ENCODE measurements around the gene SUGCT. TPM values are rescaled to one million over a fixed set of nuclear protein-coding genes. Genes with fewer than 3 reads are reported as not detected.

Gene SUGCT
- total and polyA plus RNA-seq, 10 donors, result 1.4 to 13.6 (median 2.5) TPM

DNA sequence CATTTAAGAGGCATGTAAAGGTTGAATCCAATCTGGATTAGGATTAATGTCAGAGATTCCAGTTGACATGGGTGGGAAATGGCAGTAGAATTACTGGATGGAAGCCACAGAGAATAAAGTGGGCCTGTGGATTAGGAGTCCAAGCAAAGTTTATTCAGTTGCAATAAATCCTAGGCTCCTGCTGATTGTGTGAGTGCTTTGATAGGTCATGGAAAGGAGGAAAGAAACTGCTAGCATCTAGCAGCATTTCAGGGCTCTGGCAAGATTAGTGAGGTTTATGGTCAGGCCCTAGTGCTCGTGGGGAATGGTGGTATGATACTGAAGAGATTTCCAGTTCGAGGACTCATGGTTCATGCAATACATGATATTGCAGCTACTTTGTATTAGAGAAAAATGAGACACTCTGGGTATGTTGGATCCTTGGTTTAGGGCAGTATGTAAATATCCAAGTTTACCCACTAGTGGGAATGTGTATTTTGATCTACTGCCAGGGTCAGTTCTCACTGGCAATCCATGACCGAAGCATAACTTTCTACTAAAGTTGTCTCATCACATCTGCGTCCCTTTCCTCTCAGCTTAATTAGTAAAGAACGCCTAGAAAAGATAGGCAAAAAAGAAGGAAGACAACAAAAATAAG lies 235.0 kb downstream of the SUGCT start:
- Histone ChIP-seq H3K27me3 (replicated peaks in 1 of 7) (no peaks in the 10 kb centered on the region), H3K36me3 (no peaks in the 10 kb centered on the region), H3K4me3 (no peak overlapping the region), H3K9me3 (peaks cover 0 to 6% (median 0%) of the 10 kb centered on the region in 8 donors), H3K4me1 (no peaks in the 10 kb centered on the region), H3K27ac (no peak overlapping the region)
- 73 to 88% (median 84%) methylated on average over 5 of the region's 5 CpGs for WGBS, 5 donors
- TF ChIP-seq CTCF (IDR thresholded peaks at IDR 0.05 in 8 of 11, conservative IDR thresholded peaks at IDR 0.05 in 3 of 11), result no peak
- no peak for TF ChIP-seq POLR2AphosphoS5 (IDR thresholded peaks at IDR 0.05)
- no peak for TF ChIP-seq POLR2A (IDR thresholded peaks at IDR 0.05)
- no peak for DNase-seq
- intact Hi-C loops (cut with DNase I; ENCODE audit: low total_unique reads), result no loop called here

- Histone ChIP-seq H3K27ac (no peak overlapping the region), H3K27me3 (replicated peaks in 1 of 7) (no peaks in the 10 kb centered on the region), H3K4me3 (no peak overlapping the region), H3K4me1 (no peaks in the 10 kb centered on the region), H3K9me3 (peaks cover 0 to 6% (median 0%) of the 10 kb centered on the region in 8 donors), H3K36me3 (no peaks in the 10 kb centered on the region)
- WGBS, 5 donors, result 82 to 94% (median 93%) methylated on average over 4 of the region's 4 CpGs
- no peak for DNase-seq
- intact Hi-C loops (cut with DNase I; ENCODE audit: low total_unique reads), result no loop called here
- TF ChIP-seq CTCF (IDR thresholded peaks at IDR 0.05 in 8 of 11, conservative IDR thresholded peaks at IDR 0.05 in 3 of 11), result no peak
Observed at GRCh38 chr7:40371806-40372440, 237.1 kb downstream of the SUGCT start.

- no peak overlapping the region for H3K4me3 ChIP-seq
- intact Hi-C loops (cut with DNase I; ENCODE audit: low total_unique reads), result no loop called here
- no peak for TF ChIP-seq POLR2AphosphoS5 (IDR thresholded peaks at IDR 0.05)
- TF ChIP-seq CTCF (IDR thresholded peaks at IDR 0.05 in 8 of 11, conservative IDR thresholded peaks at IDR 0.05 in 3 of 11), result no peak
- no peak for TF ChIP-seq POLR2A (IDR thresholded peaks at IDR 0.05)
- peaks cover 0 to 15% (median 7%) of the 10 kb centered on the region in 8 donors for H3K9me3 ChIP-seq
- no peak overlapping the region for H3K27ac ChIP-seq
- no peaks in the 10 kb centered on the region for H3K27me3 ChIP-seq (replicated peaks in 1 of 7)
- no peak for DNase-seq
- 65 to 96% (median 86%) methylated on average over 2 of the region's 2 CpGs for WGBS, 5 donors
- H3K36me3 ChIP-seq, result no peaks in the 10 kb centered on the region
- no peaks in the 10 kb centered on the region for H3K4me1 ChIP-seq
Observed at GRCh38 chr7:40374575-40374974, 239.8 kb downstream of the SUGCT start.

DNA sequence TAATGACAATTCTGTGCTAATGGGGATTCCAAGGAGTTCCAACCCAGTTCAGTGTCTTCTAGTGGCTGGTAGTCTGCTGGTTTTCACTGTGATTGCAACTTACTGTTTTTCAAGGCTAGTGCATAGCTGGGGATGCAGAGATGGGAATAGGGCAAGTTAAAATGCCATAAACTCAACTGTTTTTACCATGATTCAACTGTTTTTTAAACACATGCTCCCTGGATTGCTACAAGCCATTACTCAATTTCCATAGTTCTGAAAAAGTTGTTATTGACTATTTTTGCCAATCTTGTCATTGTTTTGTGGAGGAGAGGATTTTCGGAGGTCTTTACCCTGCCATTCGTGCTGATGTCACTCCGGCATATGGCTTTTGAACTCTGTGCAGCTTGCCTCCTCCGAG lies 245.3 kb downstream of the SUGCT start:
- 85 to 98% (median 93%) methylated on average over 4 of the region's 4 CpGs for WGBS, 5 donors
- TF ChIP-seq CTCF (IDR thresholded peaks at IDR 0.05 in 8 of 11, conservative IDR thresholded peaks at IDR 0.05 in 3 of 11) (no peak), POLR2A (IDR thresholded peaks at IDR 0.05) (no peak), POLR2AphosphoS5 (IDR thresholded peaks at IDR 0.05) (no peak)
- Histone ChIP-seq H3K4me1 (no peaks in the 10 kb centered on the region), H3K9me3 (peaks cover 0 to 23% (median 11%) of the 10 kb centered on the region in 8 donors), H3K36me3 (no peaks in the 10 kb centered on the region), H3K27ac (no peak overlapping the region), H3K27me3 (replicated peaks in 1 of 7) (no peaks in the 10 kb centered on the region), H3K4me3 (no peak overlapping the region)
- no peak for DNase-seq
- intact Hi-C loops (cut with DNase I; ENCODE audit: low total_unique reads), result no loop called here
